HG03460 (cell line): ENCODE data around the gene RASL10A.
"Not testable (repeated sequence)": the region's sequence is repeated elsewhere in the genome, so short reads cannot be mapped to it uniquely, and the experiment has no call there.

Source experiments
- ATAC-seq: cut with Tn5 transposase; IDR thresholded peaks from one replicate; pipeline ENCODE4 v1.9.1; 2021; ENCODE audit not compliant: unreplicated experiment

RASL10A gene, protein sequence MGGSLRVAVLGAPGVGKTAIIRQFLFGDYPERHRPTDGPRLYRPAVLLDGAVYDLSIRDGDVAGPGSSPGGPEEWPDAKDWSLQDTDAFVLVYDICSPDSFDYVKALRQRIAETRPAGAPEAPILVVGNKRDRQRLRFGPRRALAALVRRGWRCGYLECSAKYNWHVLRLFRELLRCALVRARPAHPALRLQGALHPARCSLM

DNA sequence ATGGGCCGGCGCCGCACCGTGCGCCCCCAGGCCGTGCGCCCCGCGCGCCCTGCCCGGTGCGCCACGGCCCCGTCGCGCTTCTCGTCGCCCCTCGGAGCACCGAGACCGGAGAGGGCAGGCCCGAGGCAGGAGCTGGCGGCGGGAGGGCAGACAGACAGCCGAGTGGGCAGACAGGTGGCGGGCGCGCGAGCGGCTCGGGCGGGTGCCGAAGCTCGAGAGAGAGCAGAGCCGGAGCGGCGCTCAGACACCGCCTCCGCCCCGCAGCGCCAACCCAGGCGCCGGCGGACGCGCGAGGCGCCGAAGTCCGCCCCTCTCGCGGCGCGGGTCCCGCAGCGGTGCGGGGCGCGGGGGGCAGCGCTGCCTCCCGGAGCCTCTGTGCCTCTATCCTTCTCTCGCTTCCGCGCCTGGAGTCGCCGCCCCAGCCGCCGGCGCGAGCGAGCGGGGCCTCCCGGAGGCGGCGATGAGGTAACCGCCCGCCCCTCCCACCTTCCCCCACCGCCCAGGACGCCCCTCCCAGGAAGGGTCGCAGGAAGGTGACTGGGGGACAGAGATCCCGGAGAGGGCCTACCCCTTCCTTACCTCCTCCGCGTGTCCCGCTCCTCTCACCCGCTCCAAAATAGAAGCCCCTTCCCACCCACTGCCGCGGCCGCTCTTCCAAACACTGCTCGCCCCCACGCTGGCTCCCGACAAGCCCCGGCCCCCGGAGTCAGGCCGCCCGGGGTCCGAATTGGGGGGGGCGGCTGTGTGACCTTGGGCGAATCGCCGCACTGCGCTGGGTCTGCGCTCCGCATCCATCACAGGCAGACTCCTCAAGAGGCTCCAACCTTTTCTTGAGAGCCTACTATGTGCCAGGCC lies at the start of gene RASL10A:
RASL10A (minus strand) TSS at position 412 of the 855 bp plus-strand sequence. CDS start 451 bp downstream, outside the sequence.
- ATAC-seq: no peak

DNA sequence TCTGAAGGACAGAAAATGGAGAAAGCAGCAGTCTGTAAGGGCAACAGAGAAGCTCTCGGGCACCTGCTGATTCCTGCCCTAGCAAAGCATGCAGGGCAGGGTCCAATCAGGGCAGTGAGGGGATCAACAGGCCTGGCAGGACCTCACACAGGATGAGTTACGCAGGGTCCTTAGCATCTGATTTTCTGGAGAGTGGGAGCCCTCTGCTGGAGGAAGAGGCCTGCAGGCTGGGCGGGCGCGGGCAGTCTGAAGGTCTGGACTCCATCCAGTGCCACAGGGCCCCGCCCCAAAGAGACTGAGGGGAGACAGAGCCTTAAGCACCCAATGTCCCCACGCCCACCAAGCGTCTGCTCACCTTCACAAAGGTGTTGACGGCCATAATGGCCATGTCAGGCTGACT lies 44.0 kb upstream of the RASL10A start:
- ATAC-seq: no peak

DNA sequence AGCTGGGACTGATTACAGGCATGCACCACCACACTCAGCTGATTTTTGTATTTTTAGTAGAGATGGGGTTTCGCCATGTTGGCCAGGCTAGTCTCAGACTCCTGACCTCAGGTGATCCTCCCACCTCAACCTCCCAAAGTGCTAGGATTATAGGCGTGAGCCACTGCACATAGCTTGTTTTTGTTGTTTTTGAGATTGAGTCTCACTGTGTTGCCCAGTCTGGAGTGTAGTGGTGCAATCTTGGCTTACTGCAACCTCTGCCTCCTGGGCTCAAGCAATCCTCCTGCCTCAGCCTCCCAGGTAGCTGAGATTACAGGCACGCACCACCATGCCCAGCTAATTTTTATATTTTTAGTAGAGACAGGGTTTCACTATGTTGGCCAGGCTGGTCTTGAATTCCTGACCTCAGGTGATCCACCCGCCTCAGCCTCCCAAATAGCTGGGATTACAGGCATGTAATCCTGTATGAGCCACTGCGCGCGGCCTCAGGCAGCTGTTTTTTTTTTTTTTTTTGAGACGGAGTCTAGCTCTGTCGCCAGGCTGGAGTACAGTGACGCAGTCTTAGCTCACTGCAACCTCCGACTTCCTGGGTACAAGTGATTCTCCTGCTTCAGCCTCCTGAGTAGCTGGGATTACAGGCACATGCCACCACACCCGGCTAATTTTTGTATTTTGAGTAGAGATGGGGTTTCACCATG lies 41.8 kb upstream of the RASL10A start:
- not testable (repeated sequence) for ATAC-seq

GRCh38 chr22:29353860-29354259 lies 38.4 kb upstream of the RASL10A start:
- ATAC-seq: no peak

DNA sequence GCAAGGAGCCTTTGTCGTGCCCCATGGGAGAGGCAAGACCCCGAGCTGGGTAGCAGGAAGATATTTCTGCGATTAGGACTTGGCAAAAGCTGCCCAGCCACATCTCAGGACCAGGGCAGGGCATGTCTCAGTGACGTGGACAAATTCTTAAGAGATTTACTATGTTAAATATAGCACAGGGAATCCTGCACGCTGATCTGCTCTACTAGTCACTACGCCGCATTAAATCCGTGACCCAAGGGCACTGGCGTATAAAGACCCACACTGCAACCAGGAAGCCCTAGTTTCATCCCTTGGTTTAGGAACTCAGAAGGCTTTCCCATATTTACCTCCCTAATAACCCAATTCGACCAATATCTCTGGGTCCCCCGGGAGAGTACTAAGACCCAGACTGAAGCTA lies 37.8 kb upstream of the RASL10A start:
- ATAC-seq: no peak

DNA sequence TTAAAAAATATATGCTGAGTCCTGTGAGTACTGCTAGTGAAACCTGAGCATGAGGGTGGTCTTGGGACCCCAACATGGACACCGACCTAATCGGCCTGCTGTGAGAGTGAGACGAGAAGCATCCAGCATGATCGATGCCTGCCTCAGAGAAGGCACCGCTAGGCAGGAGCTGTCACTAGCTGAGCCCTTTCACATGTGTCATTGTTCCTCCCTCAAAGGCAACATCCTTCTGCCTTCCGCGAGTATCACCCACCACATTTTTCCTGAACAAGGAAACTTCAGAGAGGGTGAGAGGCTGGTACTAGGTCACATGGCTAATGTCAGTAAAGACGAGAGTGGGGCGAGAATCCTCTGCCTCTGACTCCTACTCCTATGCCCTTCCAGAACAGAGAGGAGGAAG lies 37.3 kb upstream of the RASL10A start:
- no peak for ATAC-seq

DNA sequence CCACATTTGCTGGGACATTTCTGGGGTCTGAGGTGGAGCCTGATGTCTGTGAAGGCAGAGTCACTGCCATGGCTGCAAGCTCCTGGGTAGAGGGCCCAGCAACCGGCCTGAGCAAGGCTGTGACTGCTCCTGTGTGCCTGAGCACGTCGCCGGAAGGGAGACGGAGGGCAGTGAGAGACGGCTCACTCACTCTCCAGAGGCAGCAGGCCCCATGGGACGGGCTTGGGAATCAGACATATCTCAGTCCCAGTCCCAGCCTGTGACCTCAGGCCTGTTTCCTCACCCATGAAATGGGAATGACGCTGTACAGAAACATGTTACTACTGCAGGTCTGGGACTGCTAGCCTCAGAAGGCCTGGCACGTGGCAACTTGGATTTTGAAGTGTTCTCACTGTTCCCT lies 36.4 kb upstream of the RASL10A start:
- no peak for ATAC-seq

DNA sequence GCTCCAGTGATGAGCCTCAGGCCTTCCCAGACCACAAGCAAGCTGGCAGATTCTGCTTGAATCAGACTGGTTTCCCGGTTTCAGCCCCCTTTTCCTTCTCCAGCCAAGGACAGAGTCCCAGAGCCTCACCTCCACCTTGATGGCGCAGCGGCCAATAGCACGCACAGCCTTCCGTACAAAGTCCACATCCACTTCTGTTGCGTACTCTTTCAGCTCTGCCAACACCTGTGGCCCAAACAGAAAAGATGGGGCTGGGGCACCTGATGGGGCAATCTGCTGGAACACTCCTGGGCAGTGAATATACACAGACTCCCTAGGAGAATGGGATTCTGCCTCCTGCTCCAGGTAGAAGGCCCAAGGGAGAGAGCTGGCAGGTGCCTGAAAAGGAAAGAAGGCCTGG lies 35.5 kb upstream of the RASL10A start:
- no peak for ATAC-seq

- ATAC-seq: no peak
These were observed 33.5 kb upstream of the RASL10A start for GRCh38 chr22:29348956-29349355.

DNA sequence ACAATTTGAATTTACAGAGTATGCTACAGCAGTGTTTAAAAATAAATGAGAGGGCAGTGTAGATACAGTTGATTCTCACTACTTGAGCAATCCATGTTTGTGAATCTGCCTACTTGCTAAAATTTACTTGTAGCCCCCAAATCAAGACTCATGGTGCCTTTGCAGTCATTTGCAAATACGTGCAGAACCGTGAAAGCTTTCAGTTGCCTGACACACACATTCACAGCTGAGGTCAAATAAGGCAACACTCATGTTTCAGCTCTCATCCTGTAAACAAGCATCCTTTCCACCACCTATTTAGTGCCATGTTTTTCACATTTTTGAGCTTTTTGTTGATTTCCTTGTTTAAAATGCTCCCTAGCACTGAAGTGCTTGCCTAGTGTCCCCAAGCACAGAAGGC lies 32.5 kb upstream of the RASL10A start:
- no peak for ATAC-seq

- ATAC-seq: no peak
These were observed 31.2 kb upstream of the RASL10A start for GRCh38 chr22:29346659-29347058.

GRCh38 chr22:29345932-29346331 lies 30.4 kb upstream of the RASL10A start:
- ATAC-seq: no peak

DNA sequence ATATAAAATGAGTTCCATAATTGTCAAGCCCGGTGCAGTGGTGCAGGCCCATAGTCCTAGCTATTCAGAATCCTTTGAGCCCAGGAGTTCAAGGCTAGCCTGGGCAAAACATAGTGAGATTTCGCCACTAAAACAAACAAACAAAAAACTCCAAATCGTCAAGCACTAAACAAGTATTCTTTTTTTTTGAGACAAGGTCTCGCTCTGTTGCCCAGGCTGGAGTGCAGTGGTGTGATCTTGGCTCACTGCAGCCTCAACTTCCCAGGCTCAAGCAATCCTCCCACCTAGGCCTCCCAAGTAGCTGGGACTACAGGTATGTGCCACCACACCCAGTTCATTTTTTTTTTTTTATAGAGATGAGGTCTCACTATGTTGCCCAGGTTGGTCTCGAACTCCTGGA lies 29.4 kb upstream of the RASL10A start:
- not testable (repeated sequence) for ATAC-seq

GRCh38 chr22:29344137-29344536 lies 28.6 kb upstream of the RASL10A start:
- no peak for ATAC-seq

DNA sequence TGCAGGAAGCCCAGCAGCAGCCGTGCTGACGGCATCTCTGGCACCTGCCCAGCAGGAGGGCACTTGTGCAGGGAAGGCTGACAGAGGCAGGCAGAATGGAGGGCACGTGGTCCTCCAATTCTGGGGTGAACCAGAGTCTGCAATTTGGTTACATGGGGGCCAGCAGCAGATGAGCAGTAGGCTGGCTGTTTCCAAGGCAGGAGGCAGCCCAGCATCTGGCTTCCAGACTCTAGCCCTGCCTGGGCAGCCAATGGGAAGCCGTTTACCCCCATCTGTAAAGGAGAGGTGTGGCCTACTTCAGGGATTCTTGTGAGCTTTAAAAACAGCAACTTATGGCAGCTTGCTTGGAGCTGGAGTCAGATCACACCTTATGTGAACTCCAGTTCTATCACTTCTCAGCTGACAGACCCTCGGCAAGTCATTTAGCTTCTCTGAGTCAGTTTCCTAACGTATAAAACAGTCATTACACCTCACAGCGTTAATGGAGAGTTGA lies 27.9 kb upstream of the RASL10A start:
- ATAC-seq: no peak

GRCh38 chr22:29342577-29343312 lies 27.2 kb upstream of the RASL10A start:
- ATAC-seq: no peak

- no peak for ATAC-seq
These were observed 26.7 kb upstream of the RASL10A start for GRCh38 chr22:29342177-29342576.

DNA sequence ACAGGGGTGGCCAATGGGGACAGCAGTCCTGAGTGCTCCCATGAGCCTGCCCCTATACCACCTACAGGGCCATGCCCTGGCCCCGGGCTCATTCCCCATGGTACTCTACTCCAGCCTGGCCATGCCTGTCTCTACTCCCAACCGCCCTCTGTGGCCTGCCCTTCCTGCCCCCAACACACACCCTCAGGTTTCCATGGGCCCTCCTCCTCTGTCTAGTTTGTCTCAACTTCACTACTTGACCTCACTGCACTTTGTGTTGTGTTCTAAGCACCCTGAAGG lies 26.3 kb upstream of the RASL10A start:
- no peak for ATAC-seq

- ATAC-seq: no peak
These were observed 25.8 kb upstream of the RASL10A start for GRCh38 chr22:29341056-29341848.

DNA sequence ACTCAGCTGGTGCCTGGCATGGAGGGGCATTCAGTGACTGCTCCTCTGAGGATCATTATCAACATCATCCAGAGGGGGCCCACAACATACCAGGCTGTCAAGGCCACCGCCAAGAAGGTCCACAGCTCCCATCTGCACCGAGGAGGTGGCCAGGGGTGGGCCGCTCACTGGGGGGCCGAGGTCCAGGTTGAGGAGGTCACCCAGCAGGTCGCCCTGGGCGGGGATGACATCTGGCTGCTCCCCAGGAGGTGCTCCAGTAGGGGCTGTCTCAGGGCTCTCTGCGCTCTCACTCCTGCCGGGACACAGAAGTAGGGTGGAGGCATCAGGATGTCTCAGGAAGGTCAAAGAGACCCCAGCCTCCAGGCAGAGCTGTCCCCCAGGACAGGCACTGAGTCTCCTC lies 25.1 kb upstream of the RASL10A start:
- no peak for ATAC-seq
